Smooth muscle cell (in vitro differentiated cells): ENCODE data around the gene TRIM32. TPM values are rescaled to one million over a fixed set of nuclear protein-coding genes. Genes with fewer than 3 reads are reported as not detected.

Source experiments
- DNase-seq: peaks from one replicate; lab custom pipeline; 2025; ENCODE audit not compliant: unreplicated experiment; lab: John Stamatoyannopoulos, UW
- H2AFZ ChIP-seq: fragments of 200-600 bp; sonication (generic); 2 replicates; pipeline ENCODE4 v1.6.0; 2016; ENCODE audit warnings: antibody characterized with exemption, low read depth, mild to moderate bottlenecking
- H3F3A ChIP-seq: fragments of 200-600 bp; sonication (generic); 2 replicates; pipeline ENCODE4 v1.6.0; 2017; ENCODE audit warnings: antibody characterized with exemption, low read depth
- H3K27ac ChIP-seq: fragments of 200-600 bp; sonication (generic); 2 replicates; pipeline ENCODE4 v1.5.1; 2016; ENCODE audit warnings: low read depth, mild to moderate bottlenecking
- H3K27me3 ChIP-seq: fragments of 200-600 bp; sonication (generic); 2 replicates; pipeline ENCODE4 v1.6.1; 2016; ENCODE audit warnings: low read depth, mild to moderate bottlenecking
- H3K36me3 ChIP-seq: fragments of 200-600 bp; sonication (generic); 2 replicates; pipeline ENCODE4 v1.5.1; 2016; ENCODE audit warnings: low read depth
- H3K4me1 ChIP-seq: fragments of 200-600 bp; sonication (generic); 2 replicates; pipeline ENCODE4 v1.5.1; 2016; ENCODE audit warnings: low read depth
- H3K4me2 ChIP-seq: fragments of 200-600 bp; sonication (generic); 2 replicates; pipeline ENCODE4 v1.6.0; 2016; ENCODE audit warnings: mild to moderate bottlenecking
- H3K4me3 ChIP-seq: fragments of 200-600 bp; sonication (generic); 2 replicates; pipeline ENCODE4 v1.5.1; 2016; ENCODE audit warnings: mild to moderate bottlenecking
- H3K79me2 ChIP-seq: fragments of 200-600 bp; sonication (generic); 2 replicates; pipeline ENCODE4 v1.6.0; 2016; ENCODE audit warnings: low read depth, mild to moderate bottlenecking
- H3K9ac ChIP-seq: fragments of 200-600 bp; sonication (generic); 2 replicates; pipeline ENCODE4 v1.6.0; 2016; ENCODE audit warnings: low read depth
- H3K9me3 ChIP-seq: fragments of 200-600 bp; sonication (generic); replicated peaks from 2 replicates; pipeline ENCODE4 v1.5.1; 2016; ENCODE audit warnings: low read depth
- H4K20me1 ChIP-seq: fragments of 200-600 bp; sonication (generic); 2 replicates; pipeline ENCODE4 v1.6.0; 2016; ENCODE audit warnings: low read depth
- CTCF ChIP-seq: fragments of 200-600 bp; sonication (generic); IDR thresholded peaks from 2 replicates; pipeline ENCODE4 v1.5.1; 2017; ENCODE audit warnings: borderline replicate concordance, mild to moderate bottlenecking, antibody characterized with exemption; ENCODE audit not compliant: insufficient read depth, poor library complexity, severe bottlenecking
- WGBS: methylation state at CpG from one replicate; pipeline ENCODE4 v1.1.7; 2016; ENCODE audit warnings: low lambda C conversion rate; 5-methylcytosine and 5-hydroxymethylcytosine counted together
- polyA plus RNA-seq: library from polyadenylated mRNA; unstranded; fragments of >200 nt; fragmentation: Nextera tagmentation; extraction: Ambion mirVana; gene quantifications from 2 replicates; pipeline ENCODE4 v1.2.1, GENCODE V29; 2016
- total RNA-seq: library from RNA; depleted of rRNA; stranded (reverse); fragments of >200 nt; gene quantifications from 2 replicates; pipeline ENCODE4 v1.2.3, GENCODE V29; 2014

The TRIM32 gene
- total and polyA plus RNA-seq, 2 experiments from 2014 or later: 21.5 to 22.7 TPM

DNA sequence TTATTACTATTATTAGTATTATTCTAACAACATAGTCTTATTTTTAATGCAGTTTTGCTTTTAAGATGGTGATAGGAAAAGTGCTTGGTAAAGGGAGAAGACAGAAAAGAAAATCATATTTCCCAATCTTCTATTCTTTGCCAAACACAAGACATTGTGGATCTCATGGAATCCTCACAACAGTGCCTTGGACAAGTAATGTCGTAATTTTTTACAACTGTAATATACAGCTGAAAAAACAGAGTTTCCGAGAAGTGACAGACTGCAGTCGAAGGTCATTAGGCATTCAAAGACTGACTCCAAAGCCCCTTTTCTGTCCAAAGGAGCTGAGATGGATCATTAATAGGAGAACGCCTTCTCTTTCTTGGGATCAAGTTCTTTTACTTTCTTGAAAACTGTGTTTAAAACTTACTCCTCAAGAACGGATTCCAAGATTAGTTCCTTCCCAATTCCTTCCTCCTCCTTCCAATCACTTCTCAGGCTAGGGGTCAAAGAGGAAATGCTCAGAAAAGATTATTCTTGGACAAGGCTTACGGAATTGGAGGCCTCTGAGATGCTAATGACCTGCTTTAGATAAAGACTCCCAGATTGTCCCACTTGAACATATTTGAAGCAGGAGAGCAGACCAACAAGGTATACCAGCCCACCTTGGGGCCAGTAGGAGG, 24.3 kb upstream of the TRIM32 start:
- Histone ChIP-seq H3F3A (no peaks in the 10 kb centered on the region), H4K20me1 (no peaks in the 10 kb centered on the region), H3K9me3 (no peaks in the 10 kb centered on the region), H3K4me3 (no peak overlapping the region), H3K4me2 (no peak overlapping the region), H3K27me3 (no peaks in the 10 kb centered on the region), H3K4me1 (no peaks in the 10 kb centered on the region), H3K79me2 (no peaks in the 10 kb centered on the region), H3K36me3 (no peaks in the 10 kb centered on the region), H3K27ac (no peak overlapping the region), H2AFZ (no peak overlapping the region), H3K9ac (no peak overlapping the region)
- TF ChIP-seq CTCF: no peak
- no peak for DNase-seq
- WGBS: 80% methylated on average over 6 of the region's 6 CpGs

DNA sequence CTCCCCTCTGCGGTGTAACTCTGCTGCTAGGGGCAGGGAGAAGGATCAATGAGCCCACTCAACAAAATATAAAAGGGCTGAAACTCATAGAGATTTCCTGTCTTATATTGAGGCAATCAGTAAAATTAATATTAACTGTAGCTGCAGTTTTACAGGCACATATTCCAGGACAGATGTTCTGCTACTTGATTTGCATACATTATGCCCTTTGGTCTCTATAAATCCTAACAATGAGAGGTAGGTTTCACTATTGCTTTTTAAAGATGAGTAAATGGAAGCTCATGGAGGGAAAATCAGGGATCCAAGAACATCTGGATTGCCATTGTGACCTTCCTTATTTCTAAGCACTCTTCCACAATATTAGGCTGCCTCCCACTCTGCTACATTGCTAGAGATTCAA, 23.5 kb upstream of the TRIM32 start:
- Histone ChIP-seq H3K4me3 (no peak overlapping the region), H3K4me2 (no peak overlapping the region), H2AFZ (no peak overlapping the region), H3K4me1 (no peaks in the 10 kb centered on the region), H4K20me1 (no peaks in the 10 kb centered on the region), H3K27me3 (no peaks in the 10 kb centered on the region), H3K27ac (no peak overlapping the region), H3F3A (no peaks in the 10 kb centered on the region), H3K36me3 (no peaks in the 10 kb centered on the region), H3K9ac (no peak overlapping the region), H3K9me3 (no peaks in the 10 kb centered on the region), H3K79me2 (no peaks in the 10 kb centered on the region)
- 83% methylated on average over 1 of the region's 1 CpG for WGBS
- no peak for TF ChIP-seq CTCF
- DNase-seq: no peak

DNA sequence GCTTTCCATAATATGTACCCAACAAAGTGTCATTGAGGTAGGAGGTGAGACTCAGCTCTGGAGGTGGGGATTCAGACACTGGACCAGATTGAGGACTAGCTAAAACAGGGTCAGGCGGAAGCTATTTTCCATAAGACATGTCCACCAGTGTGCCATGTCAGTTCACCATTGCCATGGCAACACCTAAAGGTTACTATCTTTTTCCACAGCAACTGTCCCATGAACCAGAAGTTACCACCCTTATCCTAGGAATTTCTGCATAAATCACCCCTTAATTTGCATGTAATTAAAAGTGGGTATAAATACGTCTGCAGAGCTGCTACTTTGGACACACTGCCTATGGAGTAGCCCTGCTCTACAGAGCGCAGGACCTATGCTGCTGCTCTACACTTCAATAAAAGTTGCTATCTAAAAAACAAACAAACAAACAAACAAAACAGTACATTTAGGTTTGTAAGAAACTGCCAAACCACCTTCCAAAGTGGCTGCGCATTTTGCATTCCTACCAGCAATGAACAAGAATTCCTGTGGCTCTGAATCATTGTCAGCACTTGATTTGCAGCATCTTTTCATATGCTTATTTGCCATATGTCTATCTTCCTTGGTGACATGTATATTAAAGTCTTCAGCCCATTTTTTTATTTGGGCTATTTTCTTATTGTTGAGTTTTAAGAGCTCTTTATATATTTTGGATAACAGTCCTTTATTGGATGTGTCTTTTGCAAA, 18.0 kb upstream of the TRIM32 start:
- H3K4me1 ChIP-seq: no peaks in the 10 kb centered on the region
- no peaks in the 10 kb centered on the region for H4K20me1 ChIP-seq
- no peaks in the 10 kb centered on the region for H3K9me3 ChIP-seq
- DNase-seq: no peak
- WGBS: 91% methylated on average over 4 of the region's 4 CpGs
- no peak for TF ChIP-seq CTCF
- no peaks in the 10 kb centered on the region for H3K27me3 ChIP-seq
- no peaks in the 10 kb centered on the region for H3K79me2 ChIP-seq
- no peak overlapping the region for H3K4me2 ChIP-seq
- no peak overlapping the region for H3K4me3 ChIP-seq
- no peak overlapping the region for H3K9ac ChIP-seq
- H3K27ac ChIP-seq: no peak overlapping the region
- no peaks in the 10 kb centered on the region for H3F3A ChIP-seq
- no peak overlapping the region for H2AFZ ChIP-seq
- no peaks in the 10 kb centered on the region for H3K36me3 ChIP-seq
